GM12878 (cell line): ENCODE results near the gene SERPINA6. TPM values are rescaled to one million over a fixed set of nuclear protein-coding genes. Genes with fewer than 3 reads are reported as not detected.

ENCODE experiments used
- ATAC-seq: fragments of 200-7000 bp; cut with Tn5 transposase; 3 replicates; pipeline ENCODE4 v1.9.1; 2020; ENCODE audit warnings: mild to moderate bottlenecking, moderate library complexity
- BruUV-seq: library from RNA; stranded (reverse); fragments of 400-500 nt; replicated peaks from 2 replicates; lab custom pipeline; 2021; lab: Mats Ljungman, UMichigan
- CTCF ChIA-PET: fragments of 300-600 bp; sonication (Branson Sonifier 250); formaldehyde crosslinking; extraction: SDS; loops from one replicate; lab custom pipeline; 2021; ENCODE audit warnings: inconsistent platforms; lab: Yijun Ruan, JAX
- POLR2A ChIA-PET: fragments of 350-600 bp; formaldehyde crosslinking; extraction: SDS; loops from one replicate; lab custom pipeline; 2021; ENCODE audit warnings: inconsistent platforms; lab: Charles Lee
- RAD21 ChIA-PET: fragments of 300-600 bp; sonication (Branson Sonifier 250); formaldehyde crosslinking; loops from one replicate; lab custom pipeline; 2023; ENCODE audit warnings: antibody characterized with exemption; ENCODE audit not compliant: unreplicated experiment; lab: Charles Lee
- SMC1A ChIA-PET: fragments of 300-600 bp; sonication (Branson Sonifier 250); formaldehyde crosslinking; loops from one replicate; lab custom pipeline; 2023; ENCODE audit not compliant: unreplicated experiment, uncharacterized antibody; lab: Charles Lee
- DNase-seq: peaks from one replicate; pipeline ENCODE4 v3.0.0-alpha.2; 2011; ENCODE audit warnings: low read depth, low spot score
- FAIRE-seq: peaks from 3 replicates; lab custom pipeline; 2011; peaks lifted over from hg19 to GRCh38; lab: Jason Lieb, UNC
- H2AFZ ChIP-seq: 2 replicates; pipeline ENCODE4 v1.6.0; 2011; ENCODE audit warnings: low read depth, low read length, control low read depth; ENCODE audit not compliant: control insufficient read depth
- H3K27ac ChIP-seq: 2 replicates; pipeline ENCODE4 v1.5.1; 2011; ENCODE audit warnings: control low read depth; ENCODE audit not compliant: control insufficient read depth, insufficient read depth
- H3K27me3 ChIP-seq, 2 experiments: replicated peaks in 1 of 2; 2 replicates each; pipeline versions ENCODE4 v1.6.0 to v1.6.1; 2011; ENCODE audit warnings: low read length in 1 of 2; ENCODE audit not compliant: control insufficient read depth in 2 of 2, insufficient read depth in 2 of 2
- H3K36me3 ChIP-seq, 2 experiments: 2 replicates each; pipeline ENCODE4 v1.5.1; 2011; ENCODE audit warnings: low read length in 1 of 2; ENCODE audit not compliant: control insufficient read depth in 2 of 2, insufficient read depth in 2 of 2
- H3K4me1 ChIP-seq: 2 replicates; pipeline ENCODE4 v1.6.1; 2011; ENCODE audit warnings: mild to moderate bottlenecking, low read length, moderate library complexity, mixed read lengths; ENCODE audit not compliant: control insufficient read depth, insufficient read depth
- H3K4me2 ChIP-seq: 2 replicates; pipeline ENCODE4 v1.6.0; 2011; ENCODE audit warnings: control low read depth; ENCODE audit not compliant: control insufficient read depth, insufficient read depth
- H3K4me3 ChIP-seq: fragments of 200-600 bp; sonication (generic); 2 replicates; pipeline ENCODE4 v1.5.1; 2016
- H3K79me2 ChIP-seq: 2 replicates; pipeline ENCODE4 v1.6.0; 2011; ENCODE audit warnings: low read length; ENCODE audit not compliant: control insufficient read depth, insufficient read depth
- H3K9ac ChIP-seq: 2 replicates; pipeline ENCODE4 v1.8.0; 2011; ENCODE audit warnings: low read length, control low read depth, mixed read lengths; ENCODE audit not compliant: control insufficient read depth, insufficient read depth
- H3K9me3 ChIP-seq: replicated peaks from 3 replicates; pipeline ENCODE4 v1.5.1; 2011; ENCODE audit warnings: mild to moderate bottlenecking, low read length; ENCODE audit not compliant: control insufficient read depth, insufficient read depth
- H4K20me1 ChIP-seq: 2 replicates; pipeline ENCODE4 v1.6.0; 2011; ENCODE audit not compliant: control insufficient read depth, insufficient read depth
- EP300 ChIP-seq, 2 experiments: fragments of 150-350 bp in 1 of 2; IDR thresholded peaks; 2 replicates each; pipeline ENCODE4 v1.6.1; 2011 to 2012; ENCODE audit warnings: low read depth in 2 of 2, low read length in 2 of 2, borderline replicate concordance in 1 of 2, improper control_type of control experiment in 1 of 2, inconsistent platforms in 1 of 2; ENCODE audit not compliant: control insufficient read depth in 1 of 2
- IKZF2 ChIP-seq, 2 experiments: fragments of 450-650 bp; IDR thresholded peaks; 2 replicates each; pipeline ENCODE4 v1.6.1; 2017; ENCODE audit warnings: mild to moderate bottlenecking in 2 of 2, moderate library complexity in 2 of 2
- MEF2A ChIP-seq: IDR thresholded peaks from 2 replicates; pipeline ENCODE4 v1.6.1; 2011; ENCODE audit warnings: low read depth, mild to moderate bottlenecking, low read length, moderate library complexity; ENCODE audit not compliant: insufficient read depth
- MEF2B ChIP-seq: fragments of 450-650 bp; IDR thresholded peaks from 2 replicates; pipeline ENCODE4 v1.6.1; 2018; ENCODE audit warnings: mild to moderate bottlenecking, moderate library complexity; ENCODE audit not compliant: partially characterized antibody, poor library complexity, severe bottlenecking
- MYB ChIP-seq: fragments of 150-350 bp; IDR thresholded peaks from 2 replicates; pipeline ENCODE4 v1.6.1; 2014; ENCODE audit warnings: mild to moderate bottlenecking, low read depth, low read length, borderline replicate concordance
- SIX5 ChIP-seq: IDR thresholded peaks from 2 replicates; pipeline ENCODE4 v1.6.1; 2011; ENCODE audit warnings: mild to moderate bottlenecking, low read depth, low read length, moderate library complexity; ENCODE audit not compliant: severe bottlenecking
- SMARCA5 ChIP-seq: fragments of 450-650 bp; IDR thresholded peaks from 2 replicates; pipeline ENCODE4 v1.6.1; 2017; ENCODE audit warnings: mild to moderate bottlenecking
- TBL1XR1 ChIP-seq: IDR thresholded peaks from 2 replicates; pipeline ENCODE4 v1.6.1; 2012; ENCODE audit warnings: low read depth, low read length, improper control_type of control experiment
- YY1 ChIP-seq: IDR thresholded peaks from 2 replicates; pipeline ENCODE4 v1.6.1; 2011; ENCODE audit warnings: low read depth, mild to moderate bottlenecking, low read length
- ZNF24 ChIP-seq: fragments of 450-650 bp; IDR thresholded peaks from 2 replicates; pipeline ENCODE4 v1.6.1; 2017; ENCODE audit warnings: antibody characterized with exemption, mild to moderate bottlenecking
- ZSCAN29 ChIP-seq: fragments of 450-650 bp; IDR thresholded peaks from 2 replicates; pipeline ENCODE4 v1.6.1; 2017; ENCODE audit warnings: mild to moderate bottlenecking, moderate library complexity
- WGBS: methylation state at CpG from one replicate; pipeline ENCODE4 v1.1.6; 2016; ENCODE audit warnings: low lambda C conversion rate; ENCODE audit not compliant: insufficient replicate concordance, insufficient coverage; ENCODE audit errors: missing lambda C conversion rate; 5-methylcytosine and 5-hydroxymethylcytosine counted together
- in situ Hi-C: fragments of 300-500 bp; cut with MboI; formaldehyde crosslinking; loops from 9 replicates; pipeline ENCODE4 v1.14.3; 2018; ENCODE audit warnings: mixed read lengths
- intact Hi-C: fragments of 100-400 bp; cut with micrococcal nuclease; formaldehyde crosslinking; loops from one replicate; pipeline ENCODE4 v1.14.2; 2022; ENCODE audit not compliant: unreplicated experiment
- polyA plus RNA-seq, 11 experiments: library from polyadenylated mRNA; depleted of rRNA in 4 of 11; unstranded in 6 of 11; stranded (reverse) in 5 of 11; fragments of >200 nt; fragmentation: Nextera tagmentation in 4 of 11; fragmentation: Illumina TruSeq in 1 of 11; extraction: Ambion mirVana in 4 of 11; extraction: Trizol in 1 of 11; gene quantifications; 1 replicate in 1 of 11; 2 replicates in 10 of 11; pipeline versions ENCODE4 v1.2.1 to v1.2.3, GENCODE V29; 2011 to 2016; ENCODE audit warnings: inconsistent platforms in 2 of 11, missing spikeins in 2 of 11, low read depth in 1 of 11
- total RNA-seq, 4 experiments: library from RNA; depleted of rRNA in 3 of 4; stranded (reverse); fragments of >200 nt in 3 of 4; fragmentation: Illumina TruSeq in 1 of 4; extraction: Trizol in 1 of 4; gene quantifications; 2 replicates each; pipeline versions ENCODE4 v1.2.1 to v1.2.3, GENCODE V29; 2013 to 2021
- TF ChIP-seq, protein P1 (sequence below): fragments of 450-650 bp; IDR thresholded peaks from 2 replicates; pipeline ENCODE4 v1.6.1; 2017; ENCODE audit warnings: antibody characterized with exemption, mild to moderate bottlenecking, moderate library complexity

SERPINA6 gene
- total and polyA plus RNA-seq, 10 of the 15 experiments (the other 5 are each of a cell fraction or from before 2014, with no cell fraction given) = 0.11 to 0.27 (median 0.23) TPM; not detected in 7

GRCh38 chr14:94305620-94306019, 17.5 kb downstream of the SERPINA6 start:
- no peak overlapping the region for H2AFZ ChIP-seq
- H3K4me3 ChIP-seq = no peak overlapping the region
- DNase-seq (no peak), ATAC-seq (no peak), FAIRE-seq (no peak)
- no peak overlapping the region for H3K9ac ChIP-seq
- H3K27me3 ChIP-seq = no peaks in the 10 kb centered on the region
- no peak overlapping the region for H3K4me2 ChIP-seq
- POLR2A ChIA-PET = no interaction called here
- WGBS = 20% methylated on average over 2 of the region's 2 CpGs
- CTCF ChIA-PET = interaction anchor here (0.6 to 0.9 kb wide), 2 partner anchors 126 to 174 kb away, joined by 3 to 4 read pairs; no protein-coding TSS in a partner anchor
- no peaks in the 10 kb centered on the region for H3K4me1 ChIP-seq
- no peaks in the 10 kb centered on the region for H4K20me1 ChIP-seq
- H3K79me2 ChIP-seq = no peaks in the 10 kb centered on the region
- in situ Hi-C loops (no loop called here), intact Hi-C loops (no loop called here)
- no peak for TF ChIP-seq ZNF24
- TF ChIP-seq TBL1XR1 = no peak
- TF ChIP-seq MYB = no peak
- TF ChIP-seq YY1 = no peak
- TF ChIP-seq SIX5 = no peak
- TF ChIP-seq MEF2B = no peak
- TF ChIP-seq EP300 (IDR thresholded peaks at IDR 0.05; ENCODE audit: borderline replicate concordance in 1 of 2, control insufficient read depth in 1 of 2, low read depth in 2 of 2, low read length in 2 of 2) = no peak
- no peak for TF ChIP-seq MEF2A
- no peak for TF ChIP-seq IKZF2 (IDR thresholded peaks at IDR 0.05)
- TF ChIP-seq SMARCA5 = no peak
- TF ChIP-seq, protein P1, sequence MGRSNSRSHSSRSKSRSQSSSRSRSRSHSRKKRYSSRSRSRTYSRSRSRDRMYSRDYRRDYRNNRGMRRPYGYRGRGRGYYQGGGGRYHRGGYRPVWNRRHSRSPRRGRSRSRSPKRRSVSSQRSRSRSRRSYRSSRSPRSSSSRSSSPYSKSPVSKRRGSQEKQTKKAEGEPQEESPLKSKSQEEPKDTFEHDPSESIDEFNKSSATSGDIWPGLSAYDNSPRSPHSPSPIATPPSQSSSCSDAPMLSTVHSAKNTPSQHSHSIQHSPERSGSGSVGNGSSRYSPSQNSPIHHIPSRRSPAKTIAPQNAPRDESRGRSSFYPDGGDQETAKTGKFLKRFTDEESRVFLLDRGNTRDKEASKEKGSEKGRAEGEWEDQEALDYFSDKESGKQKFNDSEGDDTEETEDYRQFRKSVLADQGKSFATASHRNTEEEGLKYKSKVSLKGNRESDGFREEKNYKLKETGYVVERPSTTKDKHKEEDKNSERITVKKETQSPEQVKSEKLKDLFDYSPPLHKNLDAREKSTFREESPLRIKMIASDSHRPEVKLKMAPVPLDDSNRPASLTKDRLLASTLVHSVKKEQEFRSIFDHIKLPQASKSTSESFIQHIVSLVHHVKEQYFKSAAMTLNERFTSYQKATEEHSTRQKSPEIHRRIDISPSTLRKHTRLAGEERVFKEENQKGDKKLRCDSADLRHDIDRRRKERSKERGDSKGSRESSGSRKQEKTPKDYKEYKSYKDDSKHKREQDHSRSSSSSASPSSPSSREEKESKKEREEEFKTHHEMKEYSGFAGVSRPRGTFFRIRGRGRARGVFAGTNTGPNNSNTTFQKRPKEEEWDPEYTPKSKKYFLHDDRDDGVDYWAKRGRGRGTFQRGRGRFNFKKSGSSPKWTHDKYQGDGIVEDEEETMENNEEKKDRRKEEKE = no peak
- no peak for TF ChIP-seq ZSCAN29
- no peaks in the 10 kb centered on the region for H3K36me3 ChIP-seq
- RAD21 ChIA-PET = interaction anchor here (0.6 kb wide), 1 partner anchor 228 kb away, joined by 3 read pairs; no protein-coding TSS in a partner anchor
- no peaks in the 10 kb centered on the region; the same call in 2 of the 3 replicates for H3K9me3 ChIP-seq
- BruUV-seq = no TSS peak
- H3K27ac ChIP-seq = no peak overlapping the region
- SMC1A ChIA-PET = interaction anchor here (1.4 kb wide), 2 partner anchors 11 to 19 kb away, joined by 3 read pairs; no protein-coding TSS in a partner anchor
